ENCODE results near the gene DRAXIN. TPM values are rescaled to one million over a fixed set of nuclear protein-coding genes. Genes with fewer than 3 reads are reported as not detected.

DRAXIN gene
- total RNA-seq, 2 donors from 2014 or later, result not detected

GRCh38 chr1:11690397-11691301 is 861 bp upstream of the DRAXIN start:
- intact Hi-C loops (cut with DNase I), result no loop called here
- no peaks in the 10 kb centered on the region for H3K36me3 ChIP-seq (replicated peaks in 1 of 2; ENCODE audit: insufficient read depth in 1 of 2, low read depth in 2 of 2)
- WGBS, 2 donors, result 1 to 11% methylated on average over 14 to 57 of the region's 64 CpGs
- DNase-seq, result no peak
- H3K4me3 ChIP-seq, result no peak overlapping the region
- H3K9me3 ChIP-seq, result no peaks in the 10 kb centered on the region
- ATAC-seq, result no peak
- TF ChIP-seq POLR2A (IDR thresholded peaks at IDR 0.05), result no peak
- TF ChIP-seq CTCF (IDR thresholded peaks at IDR 0.05), result no peak
- H3K27me3 ChIP-seq, result peaks cover 0 to 12% of the 10 kb centered on the region in 2 donors
- H3K27ac ChIP-seq, result no peak overlapping the region
- H3K4me1 ChIP-seq, result peaks cover 19% of the 10 kb centered on the region

GRCh38 chr1:11691928-11692711 is 610 bp downstream of the DRAXIN start:
- Histone ChIP-seq H3K9me3 (no peaks in the 10 kb centered on the region), H3K27ac (no peak overlapping the region), H3K4me3 (no peak overlapping the region), H3K36me3 (replicated peaks in 1 of 2; ENCODE audit: insufficient read depth in 1 of 2, low read depth in 2 of 2) (no peaks in the 10 kb centered on the region), H3K4me1 (peaks cover 19% of the 10 kb centered on the region), H3K27me3 (peaks cover 0 to 12% of the 10 kb centered on the region in 2 donors)
- TF ChIP-seq CTCF (IDR thresholded peaks at IDR 0.05), result no peak
- no peak for TF ChIP-seq POLR2A (IDR thresholded peaks at IDR 0.05)
- no peak for ATAC-seq
- DNase-seq, result no peak
- intact Hi-C loops (cut with DNase I), result no loop called here
- WGBS, 2 donors, result 4 to 6% methylated on average over 37 to 56 of the region's 64 CpGs

- H3K9me3 ChIP-seq, result no peaks in the 10 kb centered on the region
- H3K27me3 ChIP-seq, result peaks cover 0 to 12% of the 10 kb centered on the region in 2 donors
- WGBS, 2 donors, result 13 to 19% methylated on average over 6 of the region's 6 CpGs
- ATAC-seq, result no peak
- intact Hi-C loops (cut with DNase I), result no loop called here
- peak in 2 of 4 donors; percentile 29 to 34 for DNase-seq
- TF ChIP-seq CTCF (IDR thresholded peaks at IDR 0.05) (no peak), POLR2A (IDR thresholded peaks at IDR 0.05) (no peak)
- no peaks in the 10 kb centered on the region for H3K36me3 ChIP-seq (replicated peaks in 1 of 2; ENCODE audit: insufficient read depth in 1 of 2, low read depth in 2 of 2)
- peaks cover 19% of the 10 kb centered on the region for H3K4me1 ChIP-seq
- no peak overlapping the region for H3K4me3 ChIP-seq
- no peak overlapping the region for H3K27ac ChIP-seq
These were observed 1.6 kb downstream of the DRAXIN start for GRCh38 chr1:11693024-11693590.

- Histone ChIP-seq H3K9me3 (no peaks in the 10 kb centered on the region), H3K36me3 (replicated peaks in 1 of 2; ENCODE audit: insufficient read depth in 1 of 2, low read depth in 2 of 2) (no peaks in the 10 kb centered on the region), H3K27me3 (peaks cover 0 to 12% of the 10 kb centered on the region in 2 donors), H3K4me3 (no peak overlapping the region), H3K27ac (no peak overlapping the region), H3K4me1 (peaks cover 19% of the 10 kb centered on the region)
- ATAC-seq (no peak), DNase-seq (no peak)
- intact Hi-C loops (cut with DNase I), result no loop called here
- no peak for TF ChIP-seq CTCF (IDR thresholded peaks at IDR 0.05)
- no peak for TF ChIP-seq POLR2A (IDR thresholded peaks at IDR 0.05)
- WGBS, 2 donors, result 32 to 45% methylated on average over 4 to 5 of the region's 5 CpGs
These were observed 2.4 kb downstream of the DRAXIN start for GRCh38 chr1:11693917-11694316.

All from body of pancreas (tissue), 4 donors.